HG03565 (cell line): Measurements from ENCODE around the gene TAPBP.
A peak's percentile ranks its signal among the peaks of the same experiment; 100 is the strongest.
"Not testable (repeated sequence)": the region's sequence is repeated elsewhere in the genome, so short reads cannot be mapped to it uniquely, and the experiment has no call there.

Experiments used
- ATAC-seq: cut with Tn5 transposase; IDR thresholded peaks from one replicate; pipeline ENCODE4 v1.9.1; 2021; ENCODE audit warnings: mild to moderate bottlenecking, moderate library complexity; ENCODE audit not compliant: unreplicated experiment

TAPBP gene

GRCh38 chr6:33297956-33298772 is 15.7 kb downstream of the TAPBP start:
- no peak for ATAC-seq

- ATAC-seq, result no peak
These were observed 16.4 kb downstream of the TAPBP start for GRCh38 chr6:33297406-33297955.

- ATAC-seq, result no peak
These were observed 17.0 kb downstream of the TAPBP start for GRCh38 chr6:33296797-33297405.

GRCh38 chr6:33295621-33296369 is 18.1 kb downstream of the TAPBP start:
- ATAC-seq, result no peak

- ATAC-seq, result no peak
These were observed 19.6 kb downstream of the TAPBP start for GRCh38 chr6:33294086-33294823.

- no peak for ATAC-seq
These were observed 20.7 kb downstream of the TAPBP start for GRCh38 chr6:33292996-33293682.

GRCh38 chr6:33290459-33290858 is 23.4 kb downstream of the TAPBP start:
- ATAC-seq, result no peak

GRCh38 chr6:33289784-33290315 is 24.0 kb downstream of the TAPBP start:
- peak; percentile 11 for ATAC-seq

GRCh38 chr6:33288921-33289783 is 24.7 kb downstream of the TAPBP start, which contains the start of the genes PFDN6 and WDR46:
Gene PFDN6 (plus strand): TSS chr6:33289601. CDS start chr6:33289857, 256 bp downstream.
Gene WDR46 (minus strand): TSS chr6:33289239. CDS start chr6:33289170, 69 bp downstream.
- ATAC-seq, result peak; percentile 70

- ATAC-seq, result no peak
These were observed 25.5 kb downstream of the TAPBP start for GRCh38 chr6:33288141-33288920.

- no peak for ATAC-seq
These were observed 26.6 kb downstream of the TAPBP start for GRCh38 chr6:33286946-33287914.

- ATAC-seq, result not testable (repeated sequence)
These were observed 28.7 kb downstream of the TAPBP start for GRCh38 chr6:33285214-33285613.

- ATAC-seq, result no peak
These were observed 33.3 kb downstream of the TAPBP start for GRCh38 chr6:33280539-33280938.

GRCh38 chr6:33279971-33280511 is 33.8 kb downstream of the TAPBP start:
- no peak for ATAC-seq

GRCh38 chr6:33279257-33279695 is 34.6 kb downstream of the TAPBP start:
- ATAC-seq, result no peak

- no peak for ATAC-seq
These were observed 35.1 kb downstream of the TAPBP start for GRCh38 chr6:33278810-33279209.

- ATAC-seq, result no peak
These were observed 35.5 kb downstream of the TAPBP start for GRCh38 chr6:33278392-33278741.
